Loucy (cell line): ENCODE results near the gene GNB1L.

Source experiments
- H2AFZ ChIP-seq: fragments of 200-600 bp; sonication (generic); 2 replicates; pipeline ENCODE4 v1.6.0; 2016; ENCODE audit warnings: antibody characterized with exemption, mild to moderate bottlenecking, low read length, moderate library complexity
- H3F3A ChIP-seq: fragments of 200-600 bp; 2 replicates; pipeline ENCODE4 v1.6.0; 2016; ENCODE audit warnings: antibody characterized with exemption, low read depth, mild to moderate bottlenecking
- H3K27me3 ChIP-seq: fragments of 200-600 bp; sonication (generic); 2 replicates; pipeline ENCODE4 v1.6.1; 2014; ENCODE audit warnings: low read length, mild to moderate bottlenecking; ENCODE audit not compliant: insufficient read depth, poor library complexity, severe bottlenecking
- H3K36me3 ChIP-seq: fragments of 200-600 bp; sonication (generic); 2 replicates; pipeline ENCODE4 v1.6.1; 2016; ENCODE audit warnings: low read length; ENCODE audit not compliant: insufficient read depth
- H3K4me1 ChIP-seq: fragments of 200-600 bp; sonication (generic); 2 replicates; pipeline ENCODE4 v1.5.1; 2014; ENCODE audit warnings: low read length, mild to moderate bottlenecking; ENCODE audit not compliant: insufficient read depth, poor library complexity, severe bottlenecking
- H3K4me2 ChIP-seq: fragments of 200-600 bp; sonication (generic); 2 replicates; pipeline ENCODE4 v1.6.0; 2014; ENCODE audit warnings: antibody characterized with exemption, low read length, low read depth, mild to moderate bottlenecking; ENCODE audit not compliant: poor library complexity, severe bottlenecking
- H3K4me3 ChIP-seq: fragments of 200-600 bp; sonication (generic); 2 replicates; pipeline ENCODE4 v1.5.1; 2014; ENCODE audit warnings: low read length, mild to moderate bottlenecking, mixed read lengths; ENCODE audit not compliant: poor library complexity, severe bottlenecking
- H3K79me2 ChIP-seq: fragments of 200-600 bp; sonication (generic); 2 replicates; pipeline ENCODE4 v1.6.1; 2014; ENCODE audit warnings: low read length; ENCODE audit not compliant: insufficient read depth
- H3K9ac ChIP-seq: fragments of 200-600 bp; sonication (generic); 2 replicates; pipeline ENCODE4 v1.6.0; 2014; ENCODE audit warnings: mild to moderate bottlenecking, low read depth, low read length, moderate library complexity; ENCODE audit not compliant: poor library complexity, severe bottlenecking
- H3K9me2 ChIP-seq: fragments of 200-600 bp; sonication (generic); replicated peaks from 2 replicates; pipeline ENCODE4 v1.6.1; 2016; ENCODE audit warnings: low read depth, low read length, mixed read lengths
- H3K9me3 ChIP-seq: fragments of 200-600 bp; sonication (generic); 2 replicates; pipeline ENCODE4 v1.6.1; 2014; ENCODE audit warnings: mild to moderate bottlenecking, antibody characterized with exemption, low read length, low read depth; ENCODE audit not compliant: insufficient read depth
- H4K20me1 ChIP-seq: fragments of 200-600 bp; sonication (generic); 2 replicates; pipeline ENCODE4 v1.6.0; 2014; ENCODE audit warnings: antibody characterized with exemption, low read length, mild to moderate bottlenecking; ENCODE audit not compliant: insufficient read depth, poor library complexity, severe bottlenecking
- CTCF ChIP-seq: fragments of 200-600 bp; sonication (generic); conservative IDR thresholded peaks from 2 replicates; pipeline ENCODE4 v1.5.1; 2014; ENCODE audit warnings: mild to moderate bottlenecking, antibody characterized with exemption, low read length
- EZH2phosphoT487 ChIP-seq: fragments of 200-600 bp; IDR thresholded peaks from 2 replicates; pipeline ENCODE4 v1.6.1; 2018; ENCODE audit warnings: antibody characterized with exemption, mild to moderate bottlenecking, moderate library complexity, borderline replicate concordance

GNB1L gene

GRCh38 chr22:19755722-19756287 is 98.9 kb downstream of the GNB1L start:
- Histone ChIP-seq H3K79me2 (no peaks in the 10 kb centered on the region), H3K4me2 (no peak overlapping the region), H3K9ac (no peak overlapping the region), H3K36me3 (no peaks in the 10 kb centered on the region), H4K20me1 (no peaks in the 10 kb centered on the region), H2AFZ (no peak overlapping the region), H3K27me3 (no peaks in the 10 kb centered on the region), H3K9me2 (no peaks in the 10 kb centered on the region), H3K4me1 (no peaks in the 10 kb centered on the region), H3K9me3 (no peaks in the 10 kb centered on the region), H3K4me3 (no peak overlapping the region), H3F3A (no peaks in the 10 kb centered on the region)
- no peak for TF ChIP-seq EZH2phosphoT487
- TF ChIP-seq CTCF: no peak

GRCh38 chr22:19755145-19755710 is 99.4 kb downstream of the GNB1L start:
- Histone ChIP-seq H2AFZ (no peak overlapping the region), H3K4me2 (no peak overlapping the region), H3K4me3 (no peak overlapping the region), H3F3A (no peaks in the 10 kb centered on the region), H3K9me2 (no peaks in the 10 kb centered on the region), H4K20me1 (no peaks in the 10 kb centered on the region), H3K79me2 (no peaks in the 10 kb centered on the region), H3K4me1 (no peaks in the 10 kb centered on the region), H3K9ac (no peak overlapping the region), H3K9me3 (no peaks in the 10 kb centered on the region), H3K27me3 (no peaks in the 10 kb centered on the region), H3K36me3 (no peaks in the 10 kb centered on the region)
- TF ChIP-seq CTCF (no peak), EZH2phosphoT487 (no peak)

GRCh38 chr22:19754701-19755144 is 100.0 kb downstream of the GNB1L start:
- H3K79me2 ChIP-seq: no peaks in the 10 kb centered on the region
- no peak overlapping the region for H2AFZ ChIP-seq
- H4K20me1 ChIP-seq: no peaks in the 10 kb centered on the region
- H3K4me3 ChIP-seq: no peak overlapping the region
- no peak overlapping the region for H3K9ac ChIP-seq
- TF ChIP-seq CTCF (no peak), EZH2phosphoT487 (no peak)
- H3K4me1 ChIP-seq: no peaks in the 10 kb centered on the region
- H3K27me3 ChIP-seq: no peaks in the 10 kb centered on the region
- H3K4me2 ChIP-seq: no peak overlapping the region
- no peaks in the 10 kb centered on the region for H3K36me3 ChIP-seq
- H3K9me3 ChIP-seq: no peaks in the 10 kb centered on the region
- no peaks in the 10 kb centered on the region for H3F3A ChIP-seq
- H3K9me2 ChIP-seq: no peaks in the 10 kb centered on the region
